Middle frontal gyrus (tissue), 1 donor: ENCODE results near the gene RRP15.

Experiments
- DNase-seq: peaks from one replicate; pipeline ENCODE4 v3.0.0-alpha.2; 2015; ENCODE audit warnings: low spot score; ENCODE audit errors: extremely low spot score

RRP15 gene

DNA sequence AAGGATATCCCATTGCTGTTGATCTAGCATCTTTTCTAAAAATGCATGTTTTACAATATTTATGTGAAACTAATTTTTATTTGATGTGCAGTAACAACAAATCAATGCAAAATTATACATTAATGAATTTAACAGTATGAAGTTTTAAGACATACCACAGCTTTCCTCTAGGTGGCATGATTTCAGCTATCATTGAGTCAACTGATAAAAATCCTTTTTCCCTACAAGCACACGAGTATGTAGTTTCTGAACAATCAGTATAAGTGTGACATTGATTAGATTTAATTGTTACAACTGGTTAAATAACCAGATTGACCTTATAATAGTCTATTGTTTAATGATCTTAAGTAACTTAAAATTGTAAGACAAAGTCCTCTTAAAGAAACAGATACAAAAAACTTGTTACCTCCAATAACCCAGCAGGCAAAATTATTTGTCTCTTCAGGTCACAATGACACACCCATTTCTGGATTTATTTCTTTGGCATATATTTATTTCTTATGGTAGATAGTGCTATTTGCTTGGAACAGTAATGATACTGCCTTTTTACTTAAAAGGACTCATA lies 54.3 kb downstream of the RRP15 start:
- DNase-seq = no peak

DNA sequence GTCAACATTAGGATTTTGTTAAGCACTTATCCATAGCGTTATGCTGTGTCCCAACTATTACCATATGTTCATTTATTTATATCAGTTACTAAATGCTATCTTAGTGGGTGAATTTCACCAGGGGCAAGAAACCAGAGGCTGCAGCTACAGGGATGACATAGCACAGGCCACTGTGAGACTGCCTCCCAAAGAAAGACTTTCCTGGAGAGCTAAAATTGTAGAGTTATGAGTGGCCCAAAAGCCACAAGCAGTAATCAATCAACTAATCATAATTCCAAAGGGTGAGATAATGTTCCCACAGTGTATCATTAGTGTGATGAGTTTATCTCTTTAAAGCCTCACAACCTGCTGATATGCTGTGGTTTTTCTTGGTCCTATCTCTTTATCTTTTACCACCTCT lies 56.2 kb downstream of the RRP15 start:
- no peak for DNase-seq

DNA sequence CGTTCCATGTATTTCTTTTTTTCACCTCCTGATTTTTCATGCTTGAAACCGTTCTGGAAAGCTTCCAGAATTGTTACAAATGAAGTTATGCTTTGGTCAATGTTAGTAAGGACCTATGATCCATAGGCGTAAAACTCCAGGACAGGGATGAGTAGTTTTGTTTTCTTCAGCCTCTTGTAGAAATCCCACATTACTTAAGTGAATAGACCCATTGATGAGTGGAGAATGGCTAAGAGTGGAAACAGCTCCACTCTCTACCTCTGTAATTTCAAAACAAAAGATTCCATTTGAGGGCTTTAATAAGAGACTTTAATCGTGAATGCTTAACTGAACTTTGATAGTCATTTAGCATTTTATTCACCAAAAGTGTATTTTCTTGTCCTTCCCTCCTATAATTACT lies 57.0 kb downstream of the RRP15 start:
- no peak for DNase-seq

DNA sequence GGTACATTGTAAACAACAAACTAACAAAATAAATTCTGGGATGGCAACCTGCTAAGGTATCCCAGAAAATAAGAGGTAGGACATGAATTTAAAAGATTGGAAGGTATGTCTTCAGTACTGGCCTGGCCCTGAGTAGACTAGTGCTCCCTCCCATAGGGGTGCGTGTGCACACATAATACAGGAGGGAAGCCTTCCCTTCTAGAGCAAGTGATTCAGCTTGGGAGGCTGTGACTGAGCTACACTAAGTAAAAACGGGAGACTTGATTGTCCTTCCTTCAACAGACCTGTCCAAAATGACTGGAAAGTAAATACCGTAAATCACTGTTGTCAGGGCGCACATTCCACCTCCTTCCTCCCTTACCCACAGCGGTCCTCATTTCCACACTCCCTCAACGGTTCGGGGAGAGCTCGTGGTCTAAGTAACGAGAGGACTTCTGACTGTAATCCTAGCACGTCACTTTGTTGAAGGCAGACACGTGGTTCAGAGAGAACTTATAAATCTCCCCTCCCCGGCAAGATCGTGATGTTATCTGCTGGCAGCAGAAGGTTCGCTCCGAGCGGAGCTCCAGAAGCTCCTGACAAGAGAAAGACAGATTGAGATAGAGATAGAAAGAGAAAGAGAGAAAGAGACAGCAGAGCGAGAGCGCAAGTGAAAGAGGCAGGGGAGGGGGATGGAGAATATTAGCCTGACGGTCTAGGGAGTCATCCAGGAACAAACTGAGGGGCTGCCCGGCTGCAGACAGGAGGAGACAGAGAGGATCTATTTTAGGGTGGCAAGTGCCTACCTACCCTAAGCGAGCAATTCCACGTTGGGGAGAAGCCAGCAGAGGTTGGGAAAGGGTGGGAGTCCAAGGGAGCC lies 60.0 kb downstream of the RRP15 start, which contains the start of gene TGFB2:
Gene TGFB2, plus strand, starts transcription at position 523 of the 859 bp plus-strand sequence. CDS start 1,366 bp downstream, outside the sequence.
- no peak for DNase-seq

DNA sequence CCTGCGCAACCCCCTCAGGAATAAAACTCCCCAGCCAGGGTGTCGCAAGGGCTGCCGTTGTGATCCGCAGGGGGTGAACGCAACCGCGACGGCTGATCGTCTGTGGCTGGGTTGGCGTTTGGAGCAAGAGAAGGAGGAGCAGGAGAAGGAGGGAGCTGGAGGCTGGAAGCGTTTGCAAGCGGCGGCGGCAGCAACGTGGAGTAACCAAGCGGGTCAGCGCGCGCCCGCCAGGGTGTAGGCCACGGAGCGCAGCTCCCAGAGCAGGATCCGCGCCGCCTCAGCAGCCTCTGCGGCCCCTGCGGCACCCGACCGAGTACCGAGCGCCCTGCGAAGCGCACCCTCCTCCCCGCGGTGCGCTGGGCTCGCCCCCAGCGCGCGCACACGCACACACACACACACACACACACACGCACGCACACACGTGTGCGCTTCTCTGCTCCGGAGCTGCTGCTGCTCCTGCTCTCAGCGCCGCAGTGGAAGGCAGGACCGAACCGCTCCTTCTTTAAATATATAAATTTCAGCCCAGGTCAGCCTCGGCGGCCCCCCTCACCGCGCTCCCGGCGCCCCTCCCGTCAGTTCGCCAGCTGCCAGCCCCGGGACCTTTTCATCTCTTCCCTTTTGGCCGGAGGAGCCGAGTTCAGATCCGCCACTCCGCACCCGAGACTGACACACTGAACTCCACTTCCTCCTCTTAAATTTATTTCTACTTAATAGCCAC lies 60.7 kb downstream of the RRP15 start:
- no peak for DNase-seq

DNA sequence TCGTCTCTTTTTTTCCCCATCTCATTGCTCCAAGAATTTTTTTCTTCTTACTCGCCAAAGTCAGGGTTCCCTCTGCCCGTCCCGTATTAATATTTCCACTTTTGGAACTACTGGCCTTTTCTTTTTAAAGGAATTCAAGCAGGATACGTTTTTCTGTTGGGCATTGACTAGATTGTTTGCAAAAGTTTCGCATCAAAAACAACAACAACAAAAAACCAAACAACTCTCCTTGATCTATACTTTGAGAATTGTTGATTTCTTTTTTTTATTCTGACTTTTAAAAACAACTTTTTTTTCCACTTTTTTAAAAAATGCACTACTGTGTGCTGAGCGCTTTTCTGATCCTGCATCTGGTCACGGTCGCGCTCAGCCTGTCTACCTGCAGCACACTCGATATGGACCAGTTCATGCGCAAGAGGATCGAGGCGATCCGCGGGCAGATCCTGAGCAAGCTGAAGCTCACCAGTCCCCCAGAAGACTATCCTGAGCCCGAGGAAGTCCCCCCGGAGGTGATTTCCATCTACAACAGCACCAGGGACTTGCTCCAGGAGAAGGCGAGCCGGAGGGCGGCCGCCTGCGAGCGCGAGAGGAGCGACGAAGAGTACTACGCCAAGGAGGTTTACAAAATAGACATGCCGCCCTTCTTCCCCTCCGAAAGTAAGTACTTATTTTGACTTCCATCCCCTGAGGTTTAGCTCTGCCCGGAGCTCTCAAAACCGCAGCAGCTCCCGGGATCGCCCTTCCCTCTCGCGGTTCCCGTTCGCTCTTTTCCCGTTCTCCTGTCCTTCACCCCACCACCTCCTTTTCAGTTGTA lies 61.5 kb downstream of the RRP15 start:
- no peak for DNase-seq

DNA sequence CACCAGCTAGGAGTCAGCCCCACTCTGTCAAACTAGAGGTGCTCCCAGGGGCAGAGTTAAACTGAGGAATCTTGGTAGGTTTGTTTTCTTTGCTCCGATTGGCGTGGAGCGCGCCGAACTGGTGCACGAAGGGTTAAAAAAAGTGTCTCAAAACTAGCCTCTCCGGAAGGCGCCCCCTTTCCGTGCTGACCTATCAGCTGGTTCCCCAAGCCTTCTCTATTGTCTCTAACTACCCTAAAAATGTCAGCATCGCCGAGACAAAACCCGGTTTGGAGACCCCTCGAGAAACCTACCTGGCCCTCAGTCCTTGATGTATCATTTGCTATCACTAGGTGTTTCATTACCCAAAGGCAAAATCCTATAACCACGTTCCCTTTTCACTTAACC lies 62.2 kb downstream of the RRP15 start:
- no peak for DNase-seq

DNA sequence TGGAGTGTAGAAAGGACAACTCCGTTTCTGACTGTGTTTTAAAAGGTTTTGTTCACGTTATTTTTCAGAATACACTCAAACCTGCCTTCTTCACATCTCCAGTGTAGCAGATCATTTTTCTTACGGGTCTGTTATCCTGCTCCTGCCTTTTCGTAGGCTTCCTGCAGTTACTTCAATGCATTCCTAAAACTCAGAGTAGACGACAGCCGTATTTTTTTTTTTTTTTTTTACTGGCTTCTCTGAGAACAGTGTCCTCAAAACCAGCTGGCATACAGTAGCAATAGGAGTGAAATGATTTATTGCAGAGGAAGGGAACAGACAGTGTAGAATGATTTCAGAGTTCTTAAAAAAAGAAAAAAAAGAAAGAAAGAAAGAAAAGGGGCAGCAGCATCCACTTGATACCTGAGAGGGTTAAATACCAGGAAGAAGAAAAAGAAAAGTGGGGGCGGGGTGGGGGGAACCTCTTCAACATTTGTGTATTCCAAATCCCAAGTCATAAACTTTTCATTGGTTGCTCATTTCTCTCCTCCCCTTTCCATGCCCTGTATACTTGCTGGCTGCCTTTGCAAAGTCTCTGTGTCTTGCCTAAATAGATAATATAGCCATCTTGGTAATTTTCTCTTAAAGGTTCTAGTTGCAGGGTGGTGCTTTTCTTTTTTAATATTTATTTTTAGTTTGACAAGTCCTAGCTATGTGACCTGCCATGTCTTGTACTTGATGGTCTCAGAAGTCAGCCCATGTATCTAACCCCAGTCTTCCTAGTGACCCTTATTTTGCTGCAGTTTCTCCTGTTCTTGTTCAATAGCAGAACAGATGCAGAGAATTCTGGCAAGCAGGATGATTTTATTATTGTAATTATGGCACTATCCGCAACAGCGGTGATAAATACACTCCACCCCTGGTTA lies 62.9 kb downstream of the RRP15 start:
- DNase-seq = no peak

DNA sequence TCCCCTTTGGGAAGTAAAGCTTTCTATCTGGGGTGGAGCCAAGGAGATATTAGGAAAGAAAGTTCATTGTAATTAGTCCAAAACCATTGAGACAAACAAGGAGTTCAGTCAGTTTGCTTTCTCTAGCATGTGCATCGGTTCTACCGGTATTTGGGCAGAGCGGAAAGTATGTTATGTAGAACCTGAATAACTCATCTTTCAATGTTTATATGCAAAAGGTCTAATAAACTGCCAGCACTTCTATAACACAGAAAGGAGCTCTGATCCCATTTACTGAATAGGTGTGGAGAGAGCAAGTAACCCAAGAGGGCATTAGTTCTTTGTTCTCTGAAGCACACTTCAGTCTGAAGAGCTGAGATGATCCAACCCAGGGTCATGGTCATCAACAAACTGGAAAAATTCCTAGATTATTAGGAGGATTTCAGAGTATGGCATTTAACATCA lies 63.6 kb downstream of the RRP15 start:
- DNase-seq = no peak

DNA sequence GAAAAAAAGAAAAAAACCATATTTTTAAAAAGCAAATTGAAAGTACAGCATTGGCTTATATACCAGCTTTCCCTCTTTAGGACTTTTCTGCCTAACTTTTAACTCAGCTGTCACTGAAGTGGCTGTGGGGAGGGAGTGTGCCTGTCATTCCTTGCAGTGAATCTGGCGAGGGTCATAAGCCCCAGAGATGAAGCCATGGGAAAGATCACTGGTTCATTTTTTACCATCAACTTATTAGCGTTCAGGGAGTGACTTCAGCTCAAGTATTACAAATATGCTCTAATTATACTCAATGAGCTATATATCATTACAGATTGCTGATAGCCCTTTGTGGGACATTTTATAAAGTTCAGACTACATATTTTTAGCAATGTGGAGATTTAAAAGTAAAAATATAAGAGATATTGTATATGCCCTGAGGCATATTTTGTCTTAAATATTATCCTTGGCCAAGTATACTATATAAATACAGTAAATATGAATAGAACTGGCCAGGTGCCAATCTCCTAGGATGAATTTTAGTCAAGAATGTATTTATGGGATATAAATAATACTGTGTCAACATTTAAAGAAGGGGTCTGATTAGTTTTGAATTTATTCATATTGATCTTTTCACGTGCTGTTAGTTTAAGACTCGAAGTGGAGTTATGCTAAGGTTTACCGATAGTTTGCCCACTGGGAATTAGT lies 64.4 kb downstream of the RRP15 start:
- no peak for DNase-seq

DNA sequence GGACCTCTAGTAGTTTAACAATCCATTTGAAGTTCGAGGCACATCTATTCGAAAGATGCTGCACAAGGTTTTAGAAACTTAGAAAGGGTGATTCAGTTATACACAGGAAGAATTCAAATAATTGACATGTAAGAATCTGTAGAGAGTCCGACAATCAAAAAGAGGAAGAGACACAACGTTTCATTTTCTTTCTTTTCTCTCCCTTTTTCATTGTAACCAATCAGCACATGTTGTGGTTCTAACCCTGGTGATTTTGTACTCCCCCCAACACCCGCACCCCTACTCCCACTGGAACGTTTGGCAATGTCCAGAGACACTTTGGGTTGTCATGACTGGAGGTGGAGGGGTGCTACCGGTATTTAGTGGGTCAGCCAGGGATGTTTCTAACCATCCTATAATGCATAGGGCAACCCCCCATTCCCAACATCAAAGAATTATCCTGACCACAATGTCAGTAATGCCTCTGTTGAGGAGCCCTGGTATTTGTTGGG lies 65.0 kb downstream of the RRP15 start:
- no peak for DNase-seq

DNA sequence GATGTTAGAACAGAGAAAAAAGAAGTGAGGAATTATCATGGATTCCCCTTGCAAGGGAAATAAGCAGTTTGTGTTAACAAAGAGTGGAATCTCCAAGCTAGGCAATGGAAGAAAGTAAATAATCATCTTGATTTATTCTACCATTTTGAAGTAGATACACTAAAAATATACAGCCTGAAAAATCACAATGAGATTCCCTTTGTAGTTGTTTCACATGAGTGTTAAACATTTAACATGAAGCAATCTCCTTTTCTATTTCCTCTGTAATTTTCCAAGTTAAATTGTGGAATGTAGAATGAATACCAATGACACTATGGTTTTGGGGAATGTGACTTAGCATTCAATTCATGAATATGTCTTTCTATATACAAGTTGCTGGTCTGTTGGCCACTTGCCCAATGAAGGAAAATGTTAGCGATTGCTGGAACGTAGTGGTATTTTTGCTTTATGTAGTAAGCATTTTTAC lies 65.7 kb downstream of the RRP15 start:
- DNase-seq = no peak

DNA sequence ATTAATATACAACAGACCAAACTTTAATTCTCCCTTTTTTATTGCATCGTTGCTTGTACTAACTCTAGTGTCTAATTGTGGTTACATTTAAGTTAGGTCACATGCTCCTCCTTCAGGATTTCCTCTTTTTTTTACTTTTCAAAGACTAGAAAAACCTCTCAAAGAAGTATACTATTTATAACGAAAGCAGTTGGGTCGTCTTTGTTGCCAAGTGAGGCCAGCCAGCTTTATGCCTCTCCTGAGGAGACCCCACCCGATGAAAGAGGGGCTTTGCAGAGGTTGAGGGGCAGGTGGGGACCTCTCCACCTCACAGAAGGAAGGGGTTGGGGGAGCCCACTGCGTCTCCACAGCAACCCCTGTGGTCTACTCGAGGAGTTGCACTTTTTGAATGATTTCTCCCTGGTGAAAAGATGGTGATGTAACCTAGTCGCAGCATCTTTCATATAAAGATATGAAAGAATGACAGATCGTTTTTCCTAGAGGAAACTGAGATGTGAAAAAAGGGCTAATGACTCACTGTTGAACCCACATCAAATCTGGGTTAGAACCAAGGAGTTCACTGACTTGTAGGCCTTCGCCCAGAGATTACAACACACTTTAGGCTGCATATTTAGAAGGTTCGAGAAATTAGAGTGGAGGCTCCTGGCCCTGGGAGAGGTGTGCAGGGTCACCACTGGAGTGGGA lies 66.4 kb downstream of the RRP15 start:
- no peak for DNase-seq

DNA sequence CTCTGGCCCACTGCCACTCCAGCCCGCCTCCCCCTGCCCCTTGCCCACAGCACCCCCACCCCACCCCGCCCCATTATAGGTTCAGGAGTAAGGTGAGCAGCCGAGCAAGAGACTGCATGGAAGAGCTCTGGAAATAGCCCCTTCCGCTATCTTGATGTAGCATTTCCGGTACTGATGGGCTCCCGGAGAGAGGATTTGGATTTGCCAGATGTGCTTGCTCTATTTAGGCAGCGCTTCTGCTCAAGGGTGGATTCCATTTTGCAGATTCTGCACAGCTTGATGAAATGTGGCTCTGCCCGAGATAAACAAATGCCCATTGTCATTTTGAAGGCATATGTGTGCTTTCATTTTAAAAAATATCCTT lies 67.0 kb downstream of the RRP15 start:
- DNase-seq = no peak

DNA sequence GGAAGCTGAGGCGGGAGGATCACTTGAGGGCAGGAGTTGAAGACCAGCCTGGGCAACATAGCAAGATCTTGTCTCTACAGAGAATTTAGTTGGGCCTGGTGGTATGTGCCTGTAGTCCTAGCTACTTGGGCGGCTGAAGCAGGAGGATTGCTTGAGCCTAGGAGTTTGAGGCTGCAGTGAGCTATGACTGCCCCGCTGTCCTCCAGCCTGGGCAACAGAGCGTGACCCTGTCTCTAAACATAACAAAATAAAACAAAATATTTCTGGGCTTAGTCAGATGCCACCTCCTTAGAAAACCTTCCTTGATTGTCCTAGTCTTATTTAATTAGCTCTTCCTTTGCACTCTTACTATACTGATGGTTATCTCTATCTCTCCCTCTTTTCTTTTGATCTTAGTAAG lies 68.6 kb downstream of the RRP15 start:
- DNase-seq = no peak

DNA sequence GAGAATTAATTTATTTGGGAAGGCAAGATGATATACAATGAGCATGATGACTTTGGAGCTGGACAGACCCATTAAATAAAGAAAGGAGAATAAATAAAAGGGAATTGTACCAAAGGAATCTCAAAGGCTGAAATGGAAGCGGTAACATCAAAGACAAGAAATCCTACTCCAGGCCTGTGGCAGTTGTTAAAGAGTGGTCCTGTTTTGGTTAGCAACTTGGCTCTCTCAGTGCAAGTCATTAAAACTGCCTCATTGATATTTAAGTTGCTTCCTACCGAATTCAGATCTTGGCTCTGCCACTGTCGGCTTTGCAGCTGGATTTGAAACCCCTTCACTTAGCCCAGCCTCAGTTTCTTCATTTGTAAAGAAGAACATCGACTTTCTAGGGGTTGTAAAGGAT lies 70.2 kb downstream of the RRP15 start:
- no peak for DNase-seq

DNA sequence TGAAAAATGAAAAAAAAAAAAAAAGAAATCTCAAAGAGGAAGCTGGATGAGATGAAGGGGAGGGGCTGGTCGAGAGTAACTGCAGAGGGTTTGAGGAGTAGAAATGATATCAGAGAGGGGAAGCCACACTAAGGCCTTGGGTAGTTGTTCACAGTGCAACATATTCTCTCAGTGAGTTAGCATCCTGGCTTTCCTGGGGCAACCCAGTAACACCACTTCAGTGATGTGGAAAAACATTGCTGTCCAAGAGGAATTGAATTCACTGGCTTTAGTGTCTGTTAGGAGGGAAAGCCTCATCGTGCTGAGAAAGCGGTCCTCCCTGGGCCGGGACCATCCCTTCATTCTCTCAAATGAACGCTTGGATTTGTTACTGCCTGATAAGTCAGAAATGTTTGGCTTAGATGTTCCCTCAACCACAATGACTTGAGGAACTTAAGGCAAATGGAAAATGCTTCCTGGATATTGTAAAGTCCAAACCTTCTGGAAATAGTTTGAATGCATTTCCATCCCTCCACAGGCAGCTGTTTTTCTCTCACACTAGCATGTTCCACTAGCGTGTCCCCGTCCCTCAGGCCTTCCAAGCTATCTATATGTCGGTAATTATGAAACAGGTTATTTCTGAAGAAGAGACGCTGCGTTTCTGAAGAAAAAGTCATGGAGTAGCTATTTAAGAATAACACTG lies 72.3 kb downstream of the RRP15 start:
- DNase-seq = no peak

DNA sequence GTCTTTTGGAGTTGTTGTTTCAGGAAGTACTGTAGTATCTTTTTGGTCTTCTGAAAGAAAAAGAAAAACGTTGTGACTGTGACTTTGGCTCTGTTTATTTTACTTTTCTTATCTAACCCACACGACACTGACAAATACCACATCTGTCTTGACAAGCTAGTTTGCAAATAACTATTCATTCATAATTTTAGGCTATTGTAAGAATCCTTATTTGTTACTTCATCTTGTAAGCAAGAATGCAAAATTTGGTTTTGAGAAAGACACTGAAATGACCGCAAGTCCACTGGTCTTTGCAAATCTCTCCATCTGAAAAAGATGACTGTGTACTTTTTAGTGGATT lies 72.8 kb downstream of the RRP15 start:
- no peak for DNase-seq
